ENCODE measurements around the gene ATN1. TPM values are rescaled to one million over a fixed set of nuclear protein-coding genes. Genes with fewer than 3 reads are reported as not detected.
"Not testable (repeated sequence)": the region's sequence is repeated elsewhere in the genome, so short reads cannot be mapped to it uniquely, and the experiment has no call there.

Gene ATN1
- total RNA-seq, 1 donor from 2014 or later: 205 TPM

- no peak for TF ChIP-seq CTCF (IDR thresholded peaks at IDR 0.05; ENCODE audit: unreplicated experiment)
- H3K4me3 Mint-ChIP-seq: no peak overlapping the region
- H3K4me1 Mint-ChIP-seq: peaks cover 20% of the 10 kb centered on the region
- no peak overlapping the region for H3K27ac Mint-ChIP-seq
- no peaks in the 10 kb centered on the region for H3K27me3 Mint-ChIP-seq (ENCODE audit: low read depth)
- no peaks in the 10 kb centered on the region for H3K9me3 Mint-ChIP-seq
- no peaks in the 10 kb centered on the region for H3K36me3 Mint-ChIP-seq
- DNase-seq (ENCODE audit: low spot score in 2 of 2, unreplicated experiment in 2 of 2): no peak
Observed at GRCh38 chr12:6887460-6887859, 40.3 kb upstream of the ATN1 start.

GRCh38 chr12:6888360-6888759, 39.4 kb upstream of the ATN1 start:
- Mint-ChIP-seq H3K27ac (no peak overlapping the region), H3K27me3 (ENCODE audit: low read depth) (no peaks in the 10 kb centered on the region), H3K9me3 (no peaks in the 10 kb centered on the region), H3K36me3 (no peaks in the 10 kb centered on the region), H3K4me1 (peaks cover 20% of the 10 kb centered on the region), H3K4me3 (no peak overlapping the region)
- DNase-seq (ENCODE audit: low spot score in 2 of 2, unreplicated experiment in 2 of 2): no peak
- no peak for TF ChIP-seq CTCF (IDR thresholded peaks at IDR 0.05; ENCODE audit: unreplicated experiment)

- peaks cover 20% of the 10 kb centered on the region for H3K4me1 Mint-ChIP-seq
- not testable (repeated sequence) for H3K36me3 Mint-ChIP-seq; H3K27me3 Mint-ChIP-seq (ENCODE audit: low read depth); H3K9me3 Mint-ChIP-seq; H3K4me3 Mint-ChIP-seq; DNase-seq (ENCODE audit: low spot score in 2 of 2, unreplicated experiment in 2 of 2); H3K27ac Mint-ChIP-seq
Observed at GRCh38 chr12:6888794-6889193, 39.0 kb upstream of the ATN1 start.

- H3K4me3 Mint-ChIP-seq: peak overlapping the region; percentile 70
- peak overlapping the region; percentile 96 for H3K27ac Mint-ChIP-seq
- not testable (repeated sequence) for H3K9me3 Mint-ChIP-seq; H3K27me3 Mint-ChIP-seq (ENCODE audit: low read depth); H3K36me3 Mint-ChIP-seq; DNase-seq (ENCODE audit: low spot score in 2 of 2, unreplicated experiment in 2 of 2)
- H3K4me1 Mint-ChIP-seq: peaks cover 20% of the 10 kb centered on the region
Observed at GRCh38 chr12:6889775-6890573, 37.8 kb upstream of the ATN1 start.

- TF ChIP-seq CTCF (IDR thresholded peaks at IDR 0.05; ENCODE audit: unreplicated experiment): peak; percentile 83
- H3K4me1 Mint-ChIP-seq: peaks cover 14% of the 10 kb centered on the region
- no peaks in the 10 kb centered on the region for H3K9me3 Mint-ChIP-seq
- H3K27me3 Mint-ChIP-seq (ENCODE audit: low read depth): no peaks in the 10 kb centered on the region
- peak overlapping the region; percentile 70 for H3K4me3 Mint-ChIP-seq
- no peaks in the 10 kb centered on the region for H3K36me3 Mint-ChIP-seq
- peak overlapping the region; percentile 96 for H3K27ac Mint-ChIP-seq
- DNase-seq (ENCODE audit: low spot score in 2 of 2, unreplicated experiment in 2 of 2): peak; percentile 99 to 100
Observed at GRCh38 chr12:6890789-6891645, 36.7 kb upstream of the ATN1 start.

- Mint-ChIP-seq H3K27ac (peak overlapping the region; percentile 96), H3K9me3 (no peaks in the 10 kb centered on the region), H3K36me3 (no peaks in the 10 kb centered on the region), H3K27me3 (ENCODE audit: low read depth) (no peaks in the 10 kb centered on the region), H3K4me3 (peak overlapping the region; percentile 70), H3K4me1 (peaks cover 11% of the 10 kb centered on the region)
- TF ChIP-seq CTCF (IDR thresholded peaks at IDR 0.05; ENCODE audit: unreplicated experiment): no peak
- DNase-seq (ENCODE audit: low spot score in 2 of 2, unreplicated experiment in 2 of 2): no peak
Observed at GRCh38 chr12:6891646-6892001, 36.1 kb upstream of the ATN1 start.

- peaks cover 11% of the 10 kb centered on the region for H3K4me1 Mint-ChIP-seq
- not testable (repeated sequence) for H3K9me3 Mint-ChIP-seq; H3K27ac Mint-ChIP-seq; DNase-seq (ENCODE audit: low spot score in 2 of 2, unreplicated experiment in 2 of 2); H3K4me3 Mint-ChIP-seq; H3K36me3 Mint-ChIP-seq; H3K27me3 Mint-ChIP-seq (ENCODE audit: low read depth)
Observed at GRCh38 chr12:6892683-6893082, 35.1 kb upstream of the ATN1 start.
